Thoracic aorta (tissue), 2 donors: Measurements from ENCODE around the gene ADGRB3. TPM values are rescaled to one million over a fixed set of nuclear protein-coding genes. Genes with fewer than 3 reads are reported as not detected.

Experiments used
- ATAC-seq: fragments of 150-250 bp; one replicate; pipeline ENCODE4 v1.8.0; 2017; ENCODE audit warnings: low read depth; ENCODE audit not compliant: insufficient number of reproducible peaks, low FRiP score
- DNase-seq: peaks from one replicate; pipeline ENCODE4 v3.0.0-alpha.2; 2020; ENCODE audit warnings: low spot score
- H3K27ac ChIP-seq, 2 donors: fragments of 200-600 bp; sonication (generic); 1 replicate in 1 of 2; 2 replicates in 1 of 2; pipeline ENCODE4 v1.5.1; 2016; ENCODE audit warnings: mild to moderate bottlenecking in 2 of 2, moderate library complexity in 2 of 2
- H3K27me3 ChIP-seq: fragments of 200-600 bp; sonication (generic); replicated peaks from 2 replicates; pipeline ENCODE4 v1.6.0; 2016; ENCODE audit warnings: mild to moderate bottlenecking; ENCODE audit not compliant: insufficient read depth
- H3K36me3 ChIP-seq: fragments of 200-600 bp; sonication (generic); one replicate; pipeline ENCODE4 v1.5.1; 2016
- H3K4me1 ChIP-seq, 2 donors: fragments of 200-600 bp; sonication (generic); 1 replicate in 1 of 2; 2 replicates in 1 of 2; pipeline versions ENCODE4 v1.5.1 to v1.6.0; 2016; ENCODE audit warnings: low read depth in 2 of 2, mild to moderate bottlenecking in 1 of 2; ENCODE audit not compliant: control insufficient read depth in 1 of 2
- H3K4me3 ChIP-seq: fragments of 200-600 bp; sonication (generic); 2 replicates; pipeline ENCODE4 v1.5.1; 2016; ENCODE audit warnings: mild to moderate bottlenecking
- H3K9me3 ChIP-seq: fragments of 200-600 bp; sonication (generic); 2 replicates; pipeline ENCODE4 v1.5.1; 2016
- CTCF ChIP-seq: fragments of 200-600 bp; sonication (generic); IDR thresholded peaks from one replicate; pipeline ENCODE4 v1.5.1; 2019; ENCODE audit warnings: antibody characterized with exemption
- total RNA-seq, 2 donors: library from RNA; depleted of rRNA; stranded (reverse); fragments of >200 nt; gene quantifications; one replicate each; pipeline versions ENCODE4 v1.1.0 to v1.2.3, GENCODE V29; 2016

ADGRB3 gene
- total RNA-seq, 2 donors from 2014 or later: 2.4 to 10.1 TPM

GRCh38 chr6:69122407-69122773 is 487.3 kb downstream of the ADGRB3 start:
- Histone ChIP-seq H3K4me1 (no peaks in the 10 kb centered on the region), H3K36me3 (no peaks in the 10 kb centered on the region), H3K9me3 (no peaks in the 10 kb centered on the region), H3K27ac (no peak overlapping the region), H3K27me3 (no peaks in the 10 kb centered on the region), H3K4me3 (no peak overlapping the region)
- ATAC-seq (no peak), DNase-seq (no peak)
- no peak for TF ChIP-seq CTCF

- H3K27ac ChIP-seq: no peak overlapping the region
- no peaks in the 10 kb centered on the region for H3K27me3 ChIP-seq
- no peaks in the 10 kb centered on the region for H3K9me3 ChIP-seq
- ATAC-seq (no peak), DNase-seq (no peak)
- H3K4me1 ChIP-seq: no peaks in the 10 kb centered on the region
- no peak for TF ChIP-seq CTCF
- H3K36me3 ChIP-seq: no peaks in the 10 kb centered on the region
- H3K4me3 ChIP-seq: no peak overlapping the region
Observed at GRCh38 chr6:69128411-69128810, 493.3 kb downstream of the ADGRB3 start.

GRCh38 chr6:69129046-69129445 is 494.0 kb downstream of the ADGRB3 start:
- TF ChIP-seq CTCF: no peak
- Histone ChIP-seq H3K9me3 (no peaks in the 10 kb centered on the region), H3K27me3 (no peaks in the 10 kb centered on the region), H3K4me3 (no peak overlapping the region), H3K36me3 (no peaks in the 10 kb centered on the region), H3K4me1 (no peaks in the 10 kb centered on the region), H3K27ac (no peak overlapping the region)
- ATAC-seq (no peak), DNase-seq (no peak)

GRCh38 chr6:69135927-69136326 is 500.8 kb downstream of the ADGRB3 start:
- Histone ChIP-seq H3K4me3 (peak overlapping the region; percentile 30), H3K27me3 (no peaks in the 10 kb centered on the region), H3K27ac (no peak overlapping the region), H3K36me3 (no peaks in the 10 kb centered on the region), H3K4me1 (peaks cover 7 to 31% of the 10 kb centered on the region in 2 donors), H3K9me3 (no peaks in the 10 kb centered on the region)
- ATAC-seq (no peak), DNase-seq (no peak)
- TF ChIP-seq CTCF: no peak

- Histone ChIP-seq H3K4me1 (peaks cover 7 to 31% of the 10 kb centered on the region in 2 donors), H3K9me3 (no peaks in the 10 kb centered on the region), H3K27ac (no peak overlapping the region), H3K27me3 (no peaks in the 10 kb centered on the region), H3K36me3 (no peaks in the 10 kb centered on the region), H3K4me3 (no peak overlapping the region)
- DNase-seq (no peak), ATAC-seq (no peak)
- TF ChIP-seq CTCF: no peak
Observed at GRCh38 chr6:69138148-69138547, 503.1 kb downstream of the ADGRB3 start.
